HUES48 (cell line): ENCODE measurements around the gene EID3.
"Not testable (repeated sequence)": the region's sequence is repeated elsewhere in the genome, so short reads cannot be mapped to it uniquely, and the experiment has no call there.

ENCODE experiments used
- H3K27ac ChIP-seq: one replicate; pipeline ENCODE4 v1.7.0; 2013; ENCODE audit warnings: low read depth, low read length, inconsistent platforms
- H3K27me3 ChIP-seq: 2 replicates; pipeline ENCODE4 v1.6.1; 2013; ENCODE audit warnings: mild to moderate bottlenecking, low read length; ENCODE audit not compliant: control insufficient read depth, insufficient read depth
- H3K36me3 ChIP-seq: 2 replicates; pipeline ENCODE4 v1.6.1; 2013; ENCODE audit warnings: low read length; ENCODE audit not compliant: control insufficient read depth, insufficient read depth
- H3K4me1 ChIP-seq: 2 replicates; pipeline ENCODE4 v1.6.1; 2013; ENCODE audit warnings: mild to moderate bottlenecking, low read length; ENCODE audit not compliant: control insufficient read depth, insufficient read depth
- H3K4me3 ChIP-seq: 2 replicates; pipeline ENCODE4 v1.5.1; 2013; ENCODE audit warnings: mild to moderate bottlenecking, low read depth, low read length
- H3K9ac ChIP-seq: 2 replicates; pipeline ENCODE4 v1.6.1; 2013; ENCODE audit warnings: mild to moderate bottlenecking, low read depth, low read length, moderate library complexity
- H3K9me3 ChIP-seq: 2 replicates; pipeline ENCODE4 v1.6.1; 2013; ENCODE audit warnings: low read length; ENCODE audit not compliant: control insufficient read depth, insufficient read depth

The EID3 gene

DNA sequence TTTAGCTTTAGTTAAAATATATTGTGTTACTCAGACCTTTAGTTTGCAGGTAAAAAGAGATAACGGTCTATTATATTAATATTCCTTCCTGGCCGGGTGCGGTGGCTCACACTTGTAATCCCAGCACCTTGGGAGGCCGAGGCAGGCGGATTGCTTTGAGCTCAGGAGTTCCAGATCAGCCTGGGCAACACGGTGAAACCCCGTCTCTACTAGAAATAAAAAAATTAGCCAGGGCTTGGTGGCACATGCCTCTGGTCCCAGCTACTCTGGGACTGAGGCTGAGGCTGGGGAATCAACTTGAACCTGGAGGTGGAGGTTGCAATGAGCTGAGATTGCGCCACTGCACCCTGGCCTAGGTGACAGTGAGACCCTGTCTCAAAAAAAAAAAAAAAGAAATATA, 13.2 kb upstream of the EID3 start:
- Histone ChIP-seq H3K27me3 (no peaks in the 10 kb centered on the region), H3K27ac (no peak overlapping the region), H3K9ac (no peak overlapping the region), H3K4me3 (peak overlapping the region; percentile 91; the same call in 1 of the 2 replicates), H3K9me3 (no peaks in the 10 kb centered on the region), H3K4me1 (peaks cover 34% of the 10 kb centered on the region), H3K36me3 (peaks cover 40% of the 10 kb centered on the region)

DNA sequence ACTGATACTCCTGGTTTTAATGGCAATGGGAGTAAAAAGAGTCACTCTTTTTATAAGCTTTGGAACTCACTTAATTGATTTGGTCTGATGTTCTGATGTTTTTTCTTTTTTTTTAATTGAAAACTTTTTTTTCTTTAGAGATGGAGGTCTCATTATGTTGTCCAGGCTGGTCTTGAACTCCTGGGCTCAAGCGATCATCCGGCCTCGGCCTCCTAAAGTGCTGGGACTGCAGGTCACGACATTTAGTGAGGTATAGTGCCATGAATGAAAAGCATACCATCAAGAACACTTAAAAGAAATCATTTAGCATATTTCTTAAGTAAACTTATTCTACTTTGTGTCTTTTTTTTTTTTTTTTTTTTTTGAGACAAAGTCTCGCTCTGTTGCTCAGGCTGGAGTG, 12.7 kb upstream of the EID3 start:
- Histone ChIP-seq H3K4me1 (peaks cover 29% of the 10 kb centered on the region), H3K27me3 (no peaks in the 10 kb centered on the region), H3K9me3 (no peaks in the 10 kb centered on the region), H3K9ac (no peak overlapping the region), H3K36me3 (peaks cover 46% of the 10 kb centered on the region), H3K4me3 (no peak overlapping the region), H3K27ac (no peak overlapping the region)

DNA sequence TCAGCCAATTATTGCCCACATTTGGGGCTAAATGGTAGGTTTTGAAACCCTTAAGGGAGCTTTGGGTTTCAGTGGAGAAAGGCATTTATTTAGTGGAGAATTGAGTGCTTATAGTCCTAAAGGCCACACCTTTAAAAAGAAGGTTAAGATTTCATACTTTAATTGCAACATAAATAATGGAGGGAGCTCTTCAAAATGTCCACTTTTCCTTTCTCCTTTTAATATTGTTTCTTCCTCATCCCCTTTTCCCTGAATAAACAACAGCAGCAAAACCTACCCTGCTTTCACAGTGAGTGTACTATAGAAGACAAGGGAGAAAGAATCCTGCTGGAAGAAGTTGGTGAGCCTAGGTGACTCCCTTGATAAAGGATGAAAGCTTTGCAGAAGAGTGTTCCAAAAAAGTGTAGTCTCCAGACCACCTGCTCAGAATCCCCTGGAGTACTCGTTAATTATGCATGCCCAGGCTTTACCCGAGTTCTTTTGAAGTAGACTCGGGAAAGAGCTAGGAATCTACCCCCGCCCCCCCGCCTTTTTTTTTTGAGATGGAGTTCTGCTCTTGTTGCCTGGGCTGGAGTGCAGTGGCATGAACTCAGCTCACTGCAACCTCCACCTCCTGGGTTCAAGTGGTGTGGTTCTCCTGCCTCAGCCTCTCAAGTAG, 11.5 kb upstream of the EID3 start:
- peaks cover 55% of the 10 kb centered on the region for H3K36me3 ChIP-seq
- H3K27me3 ChIP-seq: no peaks in the 10 kb centered on the region
- no peak overlapping the region for H3K4me3 ChIP-seq
- no peak overlapping the region for H3K9ac ChIP-seq
- H3K27ac ChIP-seq: peak overlapping the region; percentile 20
- peaks cover 21% of the 10 kb centered on the region for H3K4me1 ChIP-seq
- no peaks in the 10 kb centered on the region for H3K9me3 ChIP-seq

DNA sequence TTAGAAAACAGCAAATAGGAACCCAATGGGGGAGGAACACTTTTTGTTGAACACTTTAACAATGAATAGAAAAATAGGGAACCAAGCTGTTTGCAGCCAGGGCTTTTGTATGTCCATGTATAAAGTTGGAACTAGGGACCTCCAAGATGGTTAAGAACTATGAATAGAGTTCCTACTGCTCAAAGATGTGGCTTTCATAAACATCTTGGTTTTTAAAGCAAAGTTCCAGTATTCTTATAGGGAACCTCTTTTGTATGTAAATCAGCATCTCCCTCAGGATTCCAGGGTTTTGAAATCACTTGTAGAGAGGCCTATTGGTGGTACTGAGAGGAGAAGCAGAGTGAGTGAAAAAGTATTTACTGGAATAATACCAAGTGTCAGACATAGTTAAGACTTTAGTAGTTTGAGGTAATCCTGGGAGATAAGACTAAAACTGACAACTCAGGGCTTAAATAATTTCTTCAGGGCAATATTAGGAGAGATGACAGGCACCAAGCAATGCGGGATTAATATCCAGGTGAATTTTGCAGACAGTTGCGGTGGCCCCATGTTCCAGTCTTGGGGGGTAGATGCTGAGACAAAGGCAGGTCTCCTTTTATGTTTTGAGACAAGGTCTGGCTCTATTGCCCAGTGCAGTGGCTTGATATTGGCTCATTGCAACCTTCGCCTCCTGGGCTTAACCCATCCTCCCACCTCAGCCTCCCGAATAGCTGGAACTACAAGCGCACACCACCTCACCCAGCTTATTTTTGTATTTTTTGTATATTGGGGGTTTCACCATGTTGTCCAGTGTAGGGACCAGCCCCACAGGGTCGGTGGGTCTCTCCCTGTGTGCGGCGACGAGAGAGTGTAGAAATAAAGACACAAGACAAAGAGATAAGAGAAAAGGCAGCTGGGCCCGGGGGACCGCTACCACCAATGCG, 10.4 kb upstream of the EID3 start:
- Histone ChIP-seq H3K36me3 (peaks cover 63% of the 10 kb centered on the region), H3K27ac (no peak overlapping the region)

DNA sequence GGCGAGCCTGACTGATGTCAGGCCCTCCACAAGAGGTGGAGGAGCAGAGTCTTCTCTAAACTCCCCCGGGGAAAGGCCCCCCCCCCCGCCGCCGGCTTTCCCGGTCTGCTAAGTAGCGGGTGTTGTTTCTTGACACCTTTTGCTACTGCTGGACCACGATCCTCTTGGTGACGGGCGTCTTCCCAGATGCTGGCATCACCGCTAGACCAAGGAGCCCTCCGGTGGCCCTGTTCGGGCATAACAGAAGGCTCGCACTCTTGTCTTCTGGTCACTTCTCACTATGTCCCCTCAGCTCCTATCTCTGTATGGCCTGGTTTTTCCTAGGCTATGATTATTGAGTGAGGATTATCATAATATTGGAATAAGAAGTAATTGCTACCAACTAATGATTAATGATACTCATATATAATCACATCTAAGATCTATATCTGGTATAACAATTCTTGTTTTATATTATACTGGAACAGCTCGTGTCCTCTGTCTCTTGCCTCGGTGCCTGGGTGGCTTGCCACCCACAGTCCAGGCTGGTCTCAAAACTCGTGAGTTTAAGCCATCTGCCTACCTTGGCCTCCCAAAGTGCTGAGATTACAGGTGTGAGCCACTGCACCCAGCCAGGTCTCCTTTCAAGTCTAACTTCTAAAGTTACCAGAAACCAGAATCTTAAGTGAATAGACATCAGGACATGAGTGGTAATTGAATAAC, 9.2 kb upstream of the EID3 start:
- H3K4me3 ChIP-seq, H3K27ac ChIP-seq, H3K9ac ChIP-seq, H3K9me3 ChIP-seq, H3K27me3 ChIP-seq: not testable (repeated sequence)
- Histone ChIP-seq H3K36me3 (peaks cover 72% of the 10 kb centered on the region), H3K4me1 (peaks cover 21% of the 10 kb centered on the region)

More for the DNA sequence above, 10.4 kb upstream of the EID3 start:
- no peaks in the 10 kb centered on the region for H3K9me3 ChIP-seq
- no peak overlapping the region for H3K9ac ChIP-seq
- no peaks in the 10 kb centered on the region for H3K27me3 ChIP-seq
- H3K4me1 ChIP-seq: peaks cover 21% of the 10 kb centered on the region
- no peak overlapping the region for H3K4me3 ChIP-seq

DNA sequence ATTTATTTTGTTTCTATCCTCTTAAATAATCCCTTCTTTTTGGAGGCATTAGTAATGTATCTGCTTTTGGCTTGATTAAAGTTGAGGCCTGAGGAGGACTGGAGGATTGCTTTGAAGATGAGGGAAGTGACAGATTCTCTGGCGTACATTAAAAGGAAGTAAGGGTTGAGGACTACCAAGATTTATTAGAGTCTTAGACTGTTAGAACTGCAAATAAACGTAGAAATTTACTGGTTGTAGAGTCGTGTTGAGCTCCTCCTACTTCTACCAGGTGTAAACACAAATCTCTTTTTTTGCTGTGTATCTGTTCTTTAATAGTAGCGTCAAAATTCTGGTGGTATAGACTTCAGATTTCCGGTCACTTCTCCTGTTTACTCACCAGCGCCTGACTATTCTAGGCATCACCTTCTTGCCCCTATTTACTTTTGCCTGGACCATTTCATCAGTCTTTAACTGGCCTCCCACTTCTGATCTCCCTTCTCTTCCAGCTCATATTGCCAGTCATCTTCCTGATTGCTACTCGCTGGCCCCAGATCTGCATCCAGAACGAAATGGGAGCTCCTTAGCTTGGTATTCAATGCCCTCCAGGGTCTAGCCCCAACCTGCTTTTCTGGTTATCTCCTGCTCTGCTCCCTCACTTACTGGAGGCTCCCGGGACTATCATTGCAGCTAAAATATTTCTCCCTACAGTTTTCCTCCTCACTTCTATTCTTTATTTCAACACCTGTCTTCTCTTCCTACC, 8.4 kb upstream of the EID3 start:
- Histone ChIP-seq H3K36me3 (peaks cover 72% of the 10 kb centered on the region), H3K9ac (no peak overlapping the region), H3K27ac (no peak overlapping the region), H3K9me3 (no peaks in the 10 kb centered on the region), H3K4me1 (peaks cover 14% of the 10 kb centered on the region), H3K27me3 (no peaks in the 10 kb centered on the region), H3K4me3 (no peak overlapping the region)

DNA sequence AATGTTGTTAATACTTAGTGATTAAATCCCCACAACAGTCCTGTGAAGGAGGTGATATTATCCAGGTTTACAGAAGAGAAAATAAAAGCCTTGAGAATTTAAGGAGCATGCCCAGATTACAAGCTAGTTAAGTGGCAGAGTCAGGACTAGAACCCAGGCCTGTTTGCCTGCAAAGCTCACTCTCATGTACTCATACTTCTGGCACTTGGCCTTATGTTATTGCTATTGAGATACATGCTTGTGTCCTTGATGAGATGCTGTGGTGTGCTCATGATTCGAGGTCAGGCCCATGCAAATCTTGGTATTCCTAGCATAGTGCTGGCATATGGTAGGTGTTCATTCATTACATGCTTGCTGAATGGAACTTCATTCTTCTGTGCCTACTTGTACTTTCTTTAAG, 7.6 kb upstream of the EID3 start:
- Histone ChIP-seq H3K36me3 (peaks cover 71% of the 10 kb centered on the region), H3K9me3 (no peaks in the 10 kb centered on the region), H3K9ac (no peak overlapping the region), H3K27me3 (no peaks in the 10 kb centered on the region), H3K27ac (no peak overlapping the region), H3K4me1 (peaks cover 14% of the 10 kb centered on the region), H3K4me3 (no peak overlapping the region)

DNA sequence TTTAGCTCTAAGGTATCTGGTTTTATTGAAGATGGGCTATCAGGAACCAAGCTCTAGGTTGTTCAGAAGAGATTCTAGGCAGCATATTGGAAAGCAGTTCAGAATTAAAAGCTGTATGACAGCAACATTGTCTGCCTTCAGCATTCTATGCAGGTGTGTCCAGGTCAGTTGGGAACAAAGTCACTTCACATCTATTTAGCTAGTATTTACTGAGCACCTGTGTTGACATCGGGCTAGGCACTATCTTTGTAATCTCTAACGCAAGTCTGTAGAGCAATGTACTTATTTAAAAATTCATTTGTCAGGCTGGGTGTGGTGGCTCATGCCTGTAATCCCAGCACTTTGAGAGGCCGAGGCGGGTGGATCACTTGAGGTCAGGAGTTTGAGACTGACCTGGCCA, 6.8 kb upstream of the EID3 start:
- H3K9me3 ChIP-seq: no peaks in the 10 kb centered on the region
- H3K27ac ChIP-seq: no peak overlapping the region
- no peak overlapping the region for H3K9ac ChIP-seq
- no peaks in the 10 kb centered on the region for H3K27me3 ChIP-seq
- H3K4me3 ChIP-seq: no peak overlapping the region
- H3K4me1 ChIP-seq: peaks cover 13% of the 10 kb centered on the region
- peaks cover 67% of the 10 kb centered on the region for H3K36me3 ChIP-seq

DNA sequence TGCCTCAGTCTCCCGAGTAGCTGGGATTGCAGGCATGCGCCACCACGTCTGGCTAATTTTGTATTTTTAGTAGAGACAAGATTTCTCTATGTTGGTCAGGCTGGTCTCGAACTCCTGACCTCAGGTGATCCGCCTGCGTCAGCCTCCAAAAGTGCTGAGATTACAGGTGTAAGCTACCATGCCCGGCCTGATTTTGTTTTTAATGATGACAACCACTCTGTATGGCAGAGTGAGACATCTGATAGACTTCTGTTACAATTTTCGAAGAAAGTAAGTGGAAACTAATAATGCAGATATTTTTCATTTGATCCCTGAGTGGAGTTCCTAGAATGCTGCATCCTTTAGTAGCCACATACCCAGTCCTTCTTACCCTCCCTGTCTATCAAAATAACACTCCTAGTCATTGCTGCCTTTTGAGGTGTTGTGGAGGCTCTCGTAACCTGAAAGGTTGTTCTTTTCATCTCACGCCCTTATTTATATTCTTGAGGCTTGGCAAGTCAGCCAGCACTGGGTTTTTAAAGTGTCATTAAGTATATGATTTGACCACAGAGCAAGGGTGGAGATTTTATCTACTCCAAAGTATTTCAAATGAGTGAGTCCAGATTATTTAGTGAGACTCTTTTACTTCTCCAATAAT, 5.9 kb upstream of the EID3 start:
- no peaks in the 10 kb centered on the region for H3K27me3 ChIP-seq
- peaks cover 9% of the 10 kb centered on the region; the same call in 1 of the 2 replicates for H3K4me1 ChIP-seq
- no peak overlapping the region for H3K9ac ChIP-seq
- H3K27ac ChIP-seq: no peak overlapping the region
- H3K9me3 ChIP-seq: no peaks in the 10 kb centered on the region
- H3K4me3 ChIP-seq: no peak overlapping the region
- peaks cover 58% of the 10 kb centered on the region for H3K36me3 ChIP-seq

DNA sequence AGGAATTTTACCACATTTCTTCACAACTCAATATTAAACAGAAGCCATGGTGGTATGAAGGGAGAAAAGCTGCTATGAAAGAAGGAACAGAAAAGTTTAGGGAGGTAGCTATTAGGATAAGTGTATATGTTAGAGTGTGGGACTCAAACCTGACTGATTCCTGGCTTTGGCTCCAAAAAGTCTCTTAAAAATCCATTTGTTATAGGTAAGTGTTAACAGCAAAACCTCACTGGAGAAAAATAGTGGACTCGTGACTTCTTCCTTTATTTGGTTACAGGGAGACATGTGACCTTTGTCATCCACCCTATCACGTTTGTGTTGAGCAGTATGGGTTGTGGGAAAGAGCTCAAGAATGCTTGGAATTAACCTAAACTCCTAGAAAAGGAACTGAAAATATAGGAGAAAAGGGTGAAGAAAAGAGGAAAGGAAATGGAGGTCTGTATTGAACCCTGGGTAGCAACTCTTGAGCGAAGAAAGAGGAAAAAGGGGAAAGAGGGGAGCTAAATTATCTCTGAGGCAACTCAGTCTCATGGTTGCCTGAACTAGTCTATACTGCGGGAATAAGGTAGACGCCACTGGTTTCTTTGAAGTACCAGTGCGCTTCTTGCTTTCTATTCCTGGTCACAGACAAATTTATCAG, 3.6 kb upstream of the EID3 start:
- Histone ChIP-seq H3K9me3 (no peaks in the 10 kb centered on the region), H3K4me3 (no peak overlapping the region), H3K36me3 (peaks cover 54% of the 10 kb centered on the region), H3K4me1 (peaks cover 22% of the 10 kb centered on the region), H3K9ac (no peak overlapping the region), H3K27me3 (no peaks in the 10 kb centered on the region), H3K27ac (no peak overlapping the region)
